ENCODE results near the gene TRPV2.

The TRPV2 gene

DNA sequence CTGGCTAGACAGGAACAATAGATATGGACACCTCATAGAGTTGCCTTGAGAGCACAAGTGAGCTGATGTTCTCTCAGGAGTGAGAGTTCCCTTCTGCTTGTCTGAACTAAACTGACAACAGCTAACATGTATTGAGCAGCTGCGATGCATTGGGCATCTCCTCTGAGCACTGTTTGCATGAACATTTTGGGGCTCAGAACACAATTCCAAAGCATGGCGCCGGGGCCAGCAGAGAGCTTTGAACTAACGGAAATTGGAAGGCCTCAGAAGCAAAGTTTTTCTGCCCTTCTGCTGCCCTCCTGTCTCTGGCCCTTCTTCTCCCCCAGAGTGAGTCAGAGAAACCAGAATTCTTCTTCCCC lies 38.1 kb downstream of the TRPV2 start:
- intact Hi-C loops (cut with DNase I; ENCODE audit: low total_unique reads) = loop anchor here (2.0 kb wide), 1 partner anchor 67 kb away; no protein-coding TSS in a partner anchor
- H3K27ac ChIP-seq = no peak overlapping the region

GRCh38 chr17:16455997-16456741 lies 40.8 kb downstream of the TRPV2 start:
- TF ChIP-seq, protein P1, sequence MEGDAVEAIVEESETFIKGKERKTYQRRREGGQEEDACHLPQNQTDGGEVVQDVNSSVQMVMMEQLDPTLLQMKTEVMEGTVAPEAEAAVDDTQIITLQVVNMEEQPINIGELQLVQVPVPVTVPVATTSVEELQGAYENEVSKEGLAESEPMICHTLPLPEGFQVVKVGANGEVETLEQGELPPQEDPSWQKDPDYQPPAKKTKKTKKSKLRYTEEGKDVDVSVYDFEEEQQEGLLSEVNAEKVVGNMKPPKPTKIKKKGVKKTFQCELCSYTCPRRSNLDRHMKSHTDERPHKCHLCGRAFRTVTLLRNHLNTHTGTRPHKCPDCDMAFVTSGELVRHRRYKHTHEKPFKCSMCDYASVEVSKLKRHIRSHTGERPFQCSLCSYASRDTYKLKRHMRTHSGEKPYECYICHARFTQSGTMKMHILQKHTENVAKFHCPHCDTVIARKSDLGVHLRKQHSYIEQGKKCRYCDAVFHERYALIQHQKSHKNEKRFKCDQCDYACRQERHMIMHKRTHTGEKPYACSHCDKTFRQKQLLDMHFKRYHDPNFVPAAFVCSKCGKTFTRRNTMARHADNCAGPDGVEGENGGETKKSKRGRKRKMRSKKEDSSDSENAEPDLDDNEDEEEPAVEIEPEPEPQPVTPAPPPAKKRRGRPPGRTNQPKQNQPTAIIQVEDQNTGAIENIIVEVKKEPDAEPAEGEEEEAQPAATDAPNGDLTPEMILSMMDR (IDR thresholded peaks at IDR 0.05) = no peak
- DNase-seq = no peak
- intact Hi-C loops (cut with DNase I; ENCODE audit: low total_unique reads) = no loop called here
- Histone ChIP-seq H3K36me3 (peaks cover 0 to 13% (median 4%) of the 10 kb centered on the region in 3 donors), H3K4me1 (no peaks in the 10 kb centered on the region), H3K27me3 (no peaks in the 10 kb centered on the region), H3K4me3 (no peak overlapping the region), H3K27ac (no peak overlapping the region), H3K9me3 (no peaks in the 10 kb centered on the region)

More for the DNA sequence above, 38.1 kb downstream of the TRPV2 start:
- DNase-seq = no peak
- no peaks in the 10 kb centered on the region for H3K27me3 ChIP-seq
- no peak overlapping the region for H3K4me3 ChIP-seq
- no peaks in the 10 kb centered on the region for H3K4me1 ChIP-seq
- TF ChIP-seq, protein P1 (IDR thresholded peaks at IDR 0.05) = no peak
- no peaks in the 10 kb centered on the region for H3K9me3 ChIP-seq
- peaks cover 0 to 25% (median 0%) of the 10 kb centered on the region in 3 donors for H3K36me3 ChIP-seq

DNA sequence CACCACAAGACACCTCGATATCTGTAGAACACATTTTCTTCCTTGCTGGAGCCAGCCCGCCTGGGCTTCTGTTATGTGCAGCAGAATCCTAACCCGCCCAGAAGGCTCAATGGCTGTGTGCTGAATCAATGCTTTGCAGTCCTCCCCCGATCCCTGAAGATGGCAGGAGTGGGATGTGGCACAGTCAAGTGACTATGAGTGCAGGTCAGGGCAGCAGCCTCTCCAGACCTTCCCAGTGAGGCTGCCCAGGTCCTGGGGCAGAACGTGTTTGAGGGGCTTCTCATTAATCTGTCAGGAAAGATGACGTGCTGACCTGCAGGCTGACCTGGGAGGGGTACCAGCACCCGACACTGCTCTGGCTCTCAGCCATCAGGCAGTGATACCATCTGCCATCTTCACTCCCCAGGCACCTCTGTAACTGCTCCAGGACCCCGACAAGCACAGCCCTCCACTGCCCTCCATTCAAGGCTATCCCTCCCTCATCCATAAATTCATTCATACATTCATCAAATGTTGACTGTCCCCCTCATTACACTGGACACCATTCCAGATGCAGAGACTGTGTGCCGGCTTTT lies 41.5 kb downstream of the TRPV2 start:
- TF ChIP-seq, protein P1 (IDR thresholded peaks at IDR 0.05) = no peak
- no peak overlapping the region for H3K4me3 ChIP-seq
- no peaks in the 10 kb centered on the region for H3K9me3 ChIP-seq
- H3K4me1 ChIP-seq = no peaks in the 10 kb centered on the region
- no peak for DNase-seq
- H3K27ac ChIP-seq = no peak overlapping the region
- no peaks in the 10 kb centered on the region for H3K27me3 ChIP-seq
- intact Hi-C loops (cut with DNase I; ENCODE audit: low total_unique reads) = no loop called here
- peaks cover 0 to 19% (median 4%) of the 10 kb centered on the region in 3 donors for H3K36me3 ChIP-seq

DNA sequence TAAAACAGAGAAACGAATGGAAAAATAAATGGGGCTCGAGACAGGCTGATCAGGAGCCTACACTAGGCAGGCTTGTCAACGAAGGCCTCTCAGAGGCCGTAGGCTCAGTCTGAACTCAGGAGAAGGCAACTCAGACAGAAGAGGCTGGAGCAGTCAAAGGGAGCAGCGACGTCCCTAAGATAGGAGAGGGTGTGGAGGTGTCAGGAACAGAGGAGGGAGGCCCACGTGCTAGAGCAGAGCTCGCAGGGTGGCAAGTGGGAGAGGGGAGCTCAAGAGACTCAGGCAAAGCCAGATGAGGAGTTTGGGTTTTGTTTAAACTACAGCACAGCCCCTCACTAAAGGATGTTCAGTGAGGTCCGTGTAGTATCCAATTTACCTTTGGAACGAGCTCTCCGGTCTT lies 43.9 kb downstream of the TRPV2 start:
- TF ChIP-seq, protein P1 (IDR thresholded peaks at IDR 0.05) = no peak
- Histone ChIP-seq H3K27me3 (no peaks in the 10 kb centered on the region), H3K27ac (no peak overlapping the region), H3K9me3 (no peaks in the 10 kb centered on the region), H3K4me3 (no peak overlapping the region), H3K4me1 (peaks cover 0 to 5% (median 0%) of the 10 kb centered on the region in 4 donors), H3K36me3 (peaks cover 0 to 24% (median 4%) of the 10 kb centered on the region in 3 donors)
- DNase-seq = no peak
- intact Hi-C loops (cut with DNase I; ENCODE audit: low total_unique reads) = no loop called here

DNA sequence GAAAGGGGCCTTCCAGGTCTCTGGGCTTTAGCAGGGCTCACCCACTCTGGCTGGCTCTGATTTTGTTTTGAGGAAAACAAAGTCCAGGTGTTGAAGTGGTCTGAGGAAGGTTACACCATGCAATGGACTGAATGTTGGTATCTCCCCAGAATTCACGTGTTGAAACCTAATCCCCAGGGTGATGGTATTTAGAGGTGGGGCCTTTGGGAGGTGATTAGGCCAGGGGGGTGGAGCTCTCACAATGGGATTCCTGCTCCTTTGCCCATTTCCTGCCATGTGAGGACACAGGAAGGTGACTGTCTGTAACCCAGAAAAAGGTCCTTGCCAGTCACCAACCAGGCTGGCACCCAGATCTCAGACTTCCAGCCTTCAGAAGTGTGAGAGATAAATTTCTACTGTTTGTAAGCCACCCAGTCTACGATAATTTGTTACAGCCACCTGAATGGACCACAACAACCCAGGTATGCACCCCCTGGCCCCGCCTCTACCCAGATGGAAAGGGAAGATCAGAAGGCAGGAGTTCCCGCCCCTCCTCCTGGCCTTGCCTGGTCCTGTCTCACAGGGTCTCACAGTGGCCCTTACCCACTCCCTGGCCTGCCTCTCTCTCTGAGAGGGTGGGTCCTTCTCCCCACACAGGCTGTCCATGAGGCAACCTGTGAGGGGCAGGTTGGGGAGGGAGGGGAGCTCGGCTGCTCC lies 44.6 kb downstream of the TRPV2 start:
- no peak for DNase-seq
- TF ChIP-seq, protein P1 (IDR thresholded peaks at IDR 0.05) = no peak
- Histone ChIP-seq H3K4me1 (peaks cover 0 to 5% (median 0%) of the 10 kb centered on the region in 4 donors), H3K27me3 (no peaks in the 10 kb centered on the region), H3K4me3 (no peak overlapping the region), H3K9me3 (no peaks in the 10 kb centered on the region), H3K36me3 (peaks cover 0 to 24% (median 4%) of the 10 kb centered on the region in 3 donors), H3K27ac (no peak overlapping the region)
- intact Hi-C loops (cut with DNase I; ENCODE audit: low total_unique reads) = no loop called here
